GM12874 (cell line): Measurements from ENCODE around the gene C2CD4D.

ENCODE experiments used
- CTCF ChIP-seq: IDR thresholded peaks from 2 replicates; pipeline ENCODE4 v1.5.1; 2011; ENCODE audit warnings: low read depth, mild to moderate bottlenecking, control low read depth, low read length, moderate library complexity; ENCODE audit not compliant: insufficient read depth

The C2CD4D gene

GRCh38 chr1:151819976-151820623, 19.5 kb downstream of the C2CD4D start:
- TF ChIP-seq CTCF, result no peak

- TF ChIP-seq CTCF, result no peak
Measured at GRCh38 chr1:151819227-151819835, 20.3 kb downstream of the C2CD4D start.

GRCh38 chr1:151817353-151817730, 22.3 kb downstream of the C2CD4D start:
- TF ChIP-seq CTCF, result no peak

GRCh38 chr1:151816548-151817352, 22.9 kb downstream of the C2CD4D start:
- TF ChIP-seq CTCF, result no peak

- TF ChIP-seq CTCF, result no peak
Measured at GRCh38 chr1:151815716-151816327, 23.8 kb downstream of the C2CD4D start.

- TF ChIP-seq CTCF, result no peak
Measured at GRCh38 chr1:151814971-151815545, 24.6 kb downstream of the C2CD4D start.

- no peak for TF ChIP-seq CTCF
Measured at GRCh38 chr1:151814426-151814825, 25.2 kb downstream of the C2CD4D start.
